ENCODE results near the gene GPR39. TPM values are rescaled to one million over a fixed set of nuclear protein-coding genes. Genes with fewer than 3 reads are reported as not detected.
A peak's percentile ranks its signal among the peaks of the same experiment; 100 is the strongest.

Gene GPR39
- total RNA-seq, 2 donors from 2014 or later = 0.37 TPM; not detected in 1

DNA sequence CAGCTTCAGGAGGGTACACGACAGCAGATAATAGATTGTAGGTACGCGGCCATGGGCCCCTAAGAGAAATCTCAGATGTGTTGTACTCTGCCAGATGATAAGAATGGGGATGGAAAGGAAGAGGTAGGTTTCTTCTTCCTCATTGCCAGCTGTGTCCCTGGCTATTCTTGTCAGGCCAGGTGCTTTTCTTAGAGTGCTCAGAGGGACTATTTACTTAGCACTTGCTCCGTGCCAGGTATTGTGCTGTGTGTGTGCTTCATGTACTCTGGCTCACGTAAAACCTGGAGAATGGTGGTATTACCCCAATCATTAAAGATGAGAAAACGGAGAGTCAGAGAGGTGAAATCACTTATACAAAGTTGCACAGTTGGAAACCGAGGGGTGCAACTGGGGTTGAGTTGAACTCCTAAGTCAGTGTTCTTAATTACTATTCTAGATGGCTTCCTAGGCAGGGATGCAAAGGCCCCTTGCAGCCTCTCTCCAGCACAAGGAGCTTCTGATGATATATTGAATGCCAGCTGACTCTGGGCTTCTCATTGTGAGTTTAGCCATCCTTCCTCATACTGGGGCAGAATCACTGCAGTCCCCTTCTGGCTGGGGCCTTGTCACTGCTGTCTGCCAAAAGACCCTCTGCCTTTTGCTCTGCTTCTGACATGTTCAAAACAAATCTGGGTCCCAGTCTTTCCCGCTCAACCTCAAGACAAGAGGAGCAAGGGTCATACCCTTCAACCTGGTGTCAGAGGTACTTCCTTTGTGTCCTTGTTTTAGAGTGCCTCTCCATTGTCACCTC is 192.7 kb downstream of the GPR39 start:
- DNase-seq (ENCODE audit: low spot score) = peak; percentile 57
- intact Hi-C loops (cut with DNase I) = no loop called here

GRCh38 chr2:132611719-132612118 is 195.1 kb downstream of the GPR39 start:
- intact Hi-C loops (cut with DNase I) = no loop called here
- DNase-seq (ENCODE audit: low spot score) = no peak

DNA sequence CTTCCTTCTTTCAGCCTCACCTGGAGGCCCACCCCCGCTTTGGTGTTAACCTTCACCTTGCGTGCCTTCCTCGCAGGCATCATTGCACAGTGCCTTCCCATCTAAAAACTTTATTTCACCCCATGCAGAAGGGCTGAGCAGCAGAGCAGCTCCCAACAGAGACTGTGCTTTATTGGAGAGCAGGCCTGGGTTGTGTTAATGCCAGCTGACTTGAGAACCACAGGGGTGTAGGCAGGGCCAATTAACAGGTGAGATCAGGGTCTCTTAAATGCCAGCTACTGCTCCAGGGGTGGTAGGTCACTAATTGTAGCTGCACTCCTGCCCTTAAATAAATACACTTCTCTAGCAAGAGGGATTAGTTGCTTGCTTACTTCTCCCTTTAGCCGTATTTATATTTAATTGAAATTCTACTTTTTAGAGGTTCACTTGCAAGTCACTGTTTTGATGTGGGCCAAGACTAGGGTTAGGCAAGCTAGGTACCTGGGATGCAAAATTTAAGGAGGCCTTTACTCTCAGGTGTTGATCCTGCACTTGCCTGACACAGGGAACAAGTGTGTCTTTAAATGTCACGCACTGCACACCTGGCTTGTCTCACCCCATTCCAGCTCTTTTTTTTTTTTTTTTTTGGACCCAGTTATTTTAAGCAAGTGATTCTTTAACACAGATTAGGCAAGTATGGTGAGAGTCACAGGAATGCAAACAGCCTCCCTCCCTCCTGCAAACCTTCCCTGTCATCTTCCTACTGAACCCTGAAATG is 198.9 kb downstream of the GPR39 start:
- intact Hi-C loops (cut with DNase I) = no loop called here

GRCh38 chr2:132617989-132618388 is 201.4 kb downstream of the GPR39 start:
- intact Hi-C loops (cut with DNase I) = no loop called here
- DNase-seq (ENCODE audit: low spot score) = no peak

More for the DNA sequence above, 198.9 kb downstream of the GPR39 start:
- no peak for DNase-seq (ENCODE audit: low spot score)

- no peak for DNase-seq (ENCODE audit: low spot score)
- intact Hi-C loops (cut with DNase I) = no loop called here
These were observed 202.1 kb downstream of the GPR39 start for GRCh38 chr2:132618734-132619133.

- intact Hi-C loops (cut with DNase I) = no loop called here
- DNase-seq (ENCODE audit: low spot score) = no peak
These were observed 203.5 kb downstream of the GPR39 start for GRCh38 chr2:132620115-132620514.

- DNase-seq (ENCODE audit: low spot score) = no peak
- intact Hi-C loops (cut with DNase I) = no loop called here
These were observed 204.7 kb downstream of the GPR39 start for GRCh38 chr2:132621131-132621875.

GRCh38 chr2:132623096-132623839 is 206.7 kb downstream of the GPR39 start:
- intact Hi-C loops (cut with DNase I) = no loop called here
- no peak for DNase-seq (ENCODE audit: low spot score)

GRCh38 chr2:132627536-132627935 is 210.9 kb downstream of the GPR39 start:
- intact Hi-C loops (cut with DNase I) = no loop called here
- no peak for DNase-seq (ENCODE audit: low spot score)

- DNase-seq (ENCODE audit: low spot score) = no peak
- intact Hi-C loops (cut with DNase I) = no loop called here
These were observed 215.5 kb downstream of the GPR39 start for GRCh38 chr2:132632000-132632649.

DNA sequence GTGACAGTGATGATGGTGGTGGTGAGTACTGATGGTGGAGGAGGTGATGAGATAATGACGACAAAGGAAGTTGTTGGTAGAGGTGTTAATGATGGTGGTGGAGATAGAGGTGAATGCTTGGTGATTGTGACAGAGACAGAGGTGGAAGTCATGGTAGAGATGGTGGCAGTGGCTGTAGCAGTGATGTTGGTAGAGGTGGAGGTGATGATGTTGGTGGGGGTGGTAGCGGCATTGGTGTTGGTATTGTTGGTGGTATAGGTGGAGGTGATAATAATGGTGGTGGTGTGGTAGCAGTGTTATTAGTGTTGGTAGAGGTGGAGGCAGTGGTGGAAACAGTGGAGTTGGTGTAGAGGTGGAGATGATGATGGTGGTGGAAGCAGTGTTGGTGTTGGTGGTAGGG is 217.0 kb downstream of the GPR39 start:
- intact Hi-C loops (cut with DNase I) = no loop called here
- DNase-seq (ENCODE audit: low spot score) = no peak

DNA sequence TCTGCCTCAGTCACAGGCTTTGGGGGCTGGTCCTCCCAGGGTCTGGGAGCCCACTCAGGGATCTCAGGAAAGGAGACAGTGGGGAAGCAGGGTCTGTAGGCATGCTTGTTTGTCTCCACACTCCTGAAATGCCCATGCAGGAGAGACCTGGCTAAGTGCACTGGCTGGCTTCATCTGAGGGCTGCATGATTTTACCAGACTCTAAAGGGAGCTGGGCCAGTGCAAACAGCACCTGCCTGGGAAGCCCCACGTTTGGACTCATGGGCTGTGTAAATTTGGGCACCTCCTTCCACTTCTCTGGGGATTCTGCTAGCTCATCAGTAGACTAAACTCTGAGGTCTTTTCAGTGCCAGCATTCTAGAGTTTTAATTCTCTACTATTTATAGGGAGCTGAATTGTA is 219.7 kb downstream of the GPR39 start:
- intact Hi-C loops (cut with DNase I) = no loop called here
- no peak for DNase-seq (ENCODE audit: low spot score)

GRCh38 chr2:132638313-132639040 is 221.9 kb downstream of the GPR39 start:
- intact Hi-C loops (cut with DNase I) = no loop called here
- DNase-seq (ENCODE audit: low spot score) = no peak

DNA sequence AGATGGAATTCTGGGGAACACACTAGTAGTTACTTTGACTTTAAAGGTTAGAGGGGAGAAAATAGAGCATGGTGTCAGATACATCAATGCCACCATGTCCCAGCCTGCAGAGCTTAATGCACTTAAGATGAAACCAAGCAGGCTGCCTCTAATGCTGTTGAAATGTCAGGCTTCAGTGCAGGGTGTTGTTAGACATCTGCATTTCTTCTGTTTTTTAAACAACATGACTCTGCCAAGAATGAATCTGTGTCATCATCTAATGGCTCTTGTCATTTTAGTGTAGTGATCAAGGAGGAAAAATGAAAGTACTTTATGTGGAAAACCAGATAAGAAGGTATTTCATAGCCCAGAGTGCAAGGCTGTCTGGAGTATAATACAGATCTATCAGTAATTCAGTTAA is 223.5 kb downstream of the GPR39 start:
- intact Hi-C loops (cut with DNase I) = no loop called here
- DNase-seq (ENCODE audit: low spot score) = no peak

- intact Hi-C loops (cut with DNase I) = no loop called here
- no peak for DNase-seq (ENCODE audit: low spot score)
These were observed 225.2 kb downstream of the GPR39 start for GRCh38 chr2:132641819-132642218.

GRCh38 chr2:132642415-132642814 is 225.8 kb downstream of the GPR39 start:
- no peak for DNase-seq (ENCODE audit: low spot score)
- intact Hi-C loops (cut with DNase I) = no loop called here

GRCh38 chr2:132645176-132645575 is 228.6 kb downstream of the GPR39 start:
- intact Hi-C loops (cut with DNase I) = no loop called here
- DNase-seq (ENCODE audit: low spot score) = no peak
